ENCODE results near the gene RAB40C. TPM values are rescaled to one million over a fixed set of nuclear protein-coding genes. Genes with fewer than 3 reads are reported as not detected.

Gene RAB40C
- total and polyA plus RNA-seq, 9 of the 15 experiments (the other 6 are each of a cell fraction or from before 2014, with no cell fraction given), result 0.17 to 23.4 (median 8.7) TPM

DNA sequence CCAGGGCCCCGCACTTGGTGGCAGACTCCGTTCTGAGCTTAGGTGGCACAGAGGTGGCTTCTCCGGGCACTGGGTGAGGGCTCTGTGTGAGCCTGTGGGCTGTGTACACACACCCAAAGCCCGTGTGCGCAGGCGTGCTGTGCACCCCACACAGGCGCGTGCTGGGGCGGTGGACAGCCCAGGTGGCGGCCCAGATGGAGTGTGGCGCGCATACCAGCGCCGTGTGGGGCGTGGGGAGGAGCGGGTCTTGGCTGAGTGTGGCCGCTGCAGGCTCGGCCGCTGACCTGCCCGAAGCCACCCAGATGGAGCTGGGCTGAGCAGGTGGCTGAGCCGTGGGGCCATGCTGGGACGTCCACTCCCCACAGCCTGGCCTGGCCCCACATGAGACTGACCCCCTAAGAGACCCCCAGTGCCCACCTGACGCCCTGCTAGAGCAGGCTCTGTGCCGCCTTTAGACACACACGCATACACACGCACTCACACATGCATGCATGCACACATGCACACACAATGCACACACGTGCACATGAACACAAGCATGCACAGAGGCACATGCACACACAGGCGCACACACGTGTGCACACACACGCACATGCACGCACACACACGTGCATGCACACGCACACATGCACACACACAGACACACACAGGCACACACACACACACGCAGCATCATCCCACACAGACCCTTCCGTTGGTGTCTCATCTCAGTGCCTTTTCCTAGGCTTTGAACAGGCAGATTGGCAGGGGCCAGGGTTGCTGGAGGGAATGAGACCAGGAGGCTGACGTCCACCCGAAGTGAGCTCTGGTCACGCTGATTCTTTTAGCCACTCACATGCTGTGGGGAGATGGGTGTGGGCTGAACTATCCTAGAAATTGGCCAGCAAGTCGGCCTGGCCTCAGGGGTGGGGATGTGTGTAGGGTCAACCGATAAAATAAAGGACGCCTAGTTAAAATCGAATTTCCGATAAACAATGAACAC, 27.6 kb upstream of the RAB40C start:
- Histone ChIP-seq H3K79me2 (ENCODE audit: control insufficient read depth, insufficient read depth, low read length) (0 out of 3 replicates have a peak, but pooled peaks cover 1% of the 10 kb centered on the region), H3K4me1 (replicated peaks in 1 of 2; ENCODE audit: control insufficient read depth in 2 of 2, insufficient read depth in 2 of 2, low read length in 2 of 2) (peaks cover 20 to 96% of the 10 kb centered on the region in 2 experiments), H4K20me1 (replicated peaks; ENCODE audit: control insufficient read depth, insufficient read depth, low read length) (no peaks in the 10 kb centered on the region), H3K27me3 (ENCODE audit: control insufficient read depth in 2 of 2, insufficient read depth in 2 of 2, low read length in 2 of 2) (peaks cover 3 to 17% of the 10 kb centered on the region in 2 experiments; a peak in 4 of 5 replicates), H2AFZ (ENCODE audit: low read depth, low read length) (no peak overlapping the region), H3K9me1 (ENCODE audit: control insufficient read depth, insufficient read depth, low read length) (no peaks in the 10 kb centered on the region), H3K9me3 (replicated peaks; ENCODE audit: control insufficient read depth, insufficient read depth, low read depth, low read length) (no peaks in the 10 kb centered on the region), H3K27ac (ENCODE audit: extremely low read depth, low read depth, low read length) (no peak overlapping the region), H3K9ac (ENCODE audit: insufficient read depth in 1 of 2, low read depth in 2 of 2, low read length in 2 of 2) (peak overlapping the region in 1 of 2 experiments; percentile 58; a peak in 1 of 4 replicates), H3K4me2 (ENCODE audit: insufficient read depth, low read length) (no peak overlapping the region), H3K36me3 (ENCODE audit: control insufficient read depth, insufficient read depth, low read length) (no peaks in the 10 kb centered on the region), H3K4me3 (no peak overlapping the region)
- in situ Hi-C loops (cut with MboI), result no loop called here
- CTCF ChIA-PET (ENCODE audit: low intra/inter-chr PET ratio), result no interaction called here
- POLR2A ChIA-PET, result interaction anchor here (0.6 kb wide), 2 partner anchors 119 to 166 kb away, joined by 3 read pairs; no protein-coding TSS in a partner anchor
- intact Hi-C loops (cut with micrococcal nuclease), result no loop called here
- no peak for ATAC-seq
- no TSS peak for BruUV-seq (replicated peaks)
- 41% methylated on average over 34 of the region's 43 CpGs for WGBS (ENCODE audit: insufficient coverage, low coverage, missing lambda C conversion rate)
- DNase-seq (ENCODE audit: extremely low read depth in 1 of 4, low spot score in 3 of 4), result no peak
- FAIRE-seq, result peak; percentile 86
- TF ChIP-seq, protein P1, sequence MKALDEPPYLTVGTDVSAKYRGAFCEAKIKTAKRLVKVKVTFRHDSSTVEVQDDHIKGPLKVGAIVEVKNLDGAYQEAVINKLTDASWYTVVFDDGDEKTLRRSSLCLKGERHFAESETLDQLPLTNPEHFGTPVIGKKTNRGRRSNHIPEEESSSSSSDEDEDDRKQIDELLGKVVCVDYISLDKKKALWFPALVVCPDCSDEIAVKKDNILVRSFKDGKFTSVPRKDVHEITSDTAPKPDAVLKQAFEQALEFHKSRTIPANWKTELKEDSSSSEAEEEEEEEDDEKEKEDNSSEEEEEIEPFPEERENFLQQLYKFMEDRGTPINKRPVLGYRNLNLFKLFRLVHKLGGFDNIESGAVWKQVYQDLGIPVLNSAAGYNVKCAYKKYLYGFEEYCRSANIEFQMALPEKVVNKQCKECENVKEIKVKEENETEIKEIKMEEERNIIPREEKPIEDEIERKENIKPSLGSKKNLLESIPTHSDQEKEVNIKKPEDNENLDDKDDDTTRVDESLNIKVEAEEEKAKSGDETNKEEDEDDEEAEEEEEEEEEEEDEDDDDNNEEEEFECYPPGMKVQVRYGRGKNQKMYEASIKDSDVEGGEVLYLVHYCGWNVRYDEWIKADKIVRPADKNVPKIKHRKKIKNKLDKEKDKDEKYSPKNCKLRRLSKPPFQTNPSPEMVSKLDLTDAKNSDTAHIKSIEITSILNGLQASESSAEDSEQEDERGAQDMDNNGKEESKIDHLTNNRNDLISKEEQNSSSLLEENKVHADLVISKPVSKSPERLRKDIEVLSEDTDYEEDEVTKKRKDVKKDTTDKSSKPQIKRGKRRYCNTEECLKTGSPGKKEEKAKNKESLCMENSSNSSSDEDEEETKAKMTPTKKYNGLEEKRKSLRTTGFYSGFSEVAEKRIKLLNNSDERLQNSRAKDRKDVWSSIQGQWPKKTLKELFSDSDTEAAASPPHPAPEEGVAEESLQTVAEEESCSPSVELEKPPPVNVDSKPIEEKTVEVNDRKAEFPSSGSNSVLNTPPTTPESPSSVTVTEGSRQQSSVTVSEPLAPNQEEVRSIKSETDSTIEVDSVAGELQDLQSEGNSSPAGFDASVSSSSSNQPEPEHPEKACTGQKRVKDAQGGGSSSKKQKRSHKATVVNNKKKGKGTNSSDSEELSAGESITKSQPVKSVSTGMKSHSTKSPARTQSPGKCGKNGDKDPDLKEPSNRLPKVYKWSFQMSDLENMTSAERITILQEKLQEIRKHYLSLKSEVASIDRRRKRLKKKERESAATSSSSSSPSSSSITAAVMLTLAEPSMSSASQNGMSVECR (CRISPR knock-in tag; IDR thresholded peaks at IDR 0.05), result peak; percentile 53; the same call in 1 of the 2 replicates
- no peak for TF ChIP-seq TEAD4 (IDR thresholded peaks at IDR 0.05; ENCODE audit: low read length)
- TF ChIP-seq TEAD4 (CRISPR knock-in tag; IDR thresholded peaks at IDR 0.05; ENCODE audit: borderline replicate concordance), result 0 out of 2 replicates have a peak, but pooled peaks have one; percentile 59
- no peak for TF ChIP-seq ZNF133 (CRISPR knock-in tag; IDR thresholded peaks at IDR 0.05)
- TF ChIP-seq, protein P2, sequence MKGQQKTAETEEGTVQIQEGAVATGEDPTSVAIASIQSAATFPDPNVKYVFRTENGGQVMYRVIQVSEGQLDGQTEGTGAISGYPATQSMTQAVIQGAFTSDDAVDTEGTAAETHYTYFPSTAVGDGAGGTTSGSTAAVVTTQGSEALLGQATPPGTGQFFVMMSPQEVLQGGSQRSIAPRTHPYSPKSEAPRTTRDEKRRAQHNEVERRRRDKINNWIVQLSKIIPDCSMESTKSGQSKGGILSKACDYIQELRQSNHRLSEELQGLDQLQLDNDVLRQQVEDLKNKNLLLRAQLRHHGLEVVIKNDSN (CRISPR knock-in tag; IDR thresholded peaks at IDR 0.05), result peak; percentile 46
- TF ChIP-seq ZFP1 (CRISPR knock-in tag; IDR thresholded peaks at IDR 0.05), result no peak
- TF ChIP-seq, protein P3, sequence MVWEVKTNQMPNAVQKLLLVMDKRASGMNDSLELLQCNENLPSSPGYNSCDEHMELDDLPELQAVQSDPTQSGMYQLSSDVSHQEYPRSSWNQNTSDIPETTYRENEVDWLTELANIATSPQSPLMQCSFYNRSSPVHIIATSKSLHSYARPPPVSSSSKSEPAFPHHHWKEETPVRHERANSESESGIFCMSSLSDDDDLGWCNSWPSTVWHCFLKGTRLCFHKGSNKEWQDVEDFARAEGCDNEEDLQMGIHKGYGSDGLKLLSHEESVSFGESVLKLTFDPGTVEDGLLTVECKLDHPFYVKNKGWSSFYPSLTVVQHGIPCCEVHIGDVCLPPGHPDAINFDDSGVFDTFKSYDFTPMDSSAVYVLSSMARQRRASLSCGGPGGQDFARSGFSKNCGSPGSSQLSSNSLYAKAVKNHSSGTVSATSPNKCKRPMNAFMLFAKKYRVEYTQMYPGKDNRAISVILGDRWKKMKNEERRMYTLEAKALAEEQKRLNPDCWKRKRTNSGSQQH (CRISPR knock-in tag; IDR thresholded peaks at IDR 0.05), result no peak
- TF ChIP-seq, protein P4, sequence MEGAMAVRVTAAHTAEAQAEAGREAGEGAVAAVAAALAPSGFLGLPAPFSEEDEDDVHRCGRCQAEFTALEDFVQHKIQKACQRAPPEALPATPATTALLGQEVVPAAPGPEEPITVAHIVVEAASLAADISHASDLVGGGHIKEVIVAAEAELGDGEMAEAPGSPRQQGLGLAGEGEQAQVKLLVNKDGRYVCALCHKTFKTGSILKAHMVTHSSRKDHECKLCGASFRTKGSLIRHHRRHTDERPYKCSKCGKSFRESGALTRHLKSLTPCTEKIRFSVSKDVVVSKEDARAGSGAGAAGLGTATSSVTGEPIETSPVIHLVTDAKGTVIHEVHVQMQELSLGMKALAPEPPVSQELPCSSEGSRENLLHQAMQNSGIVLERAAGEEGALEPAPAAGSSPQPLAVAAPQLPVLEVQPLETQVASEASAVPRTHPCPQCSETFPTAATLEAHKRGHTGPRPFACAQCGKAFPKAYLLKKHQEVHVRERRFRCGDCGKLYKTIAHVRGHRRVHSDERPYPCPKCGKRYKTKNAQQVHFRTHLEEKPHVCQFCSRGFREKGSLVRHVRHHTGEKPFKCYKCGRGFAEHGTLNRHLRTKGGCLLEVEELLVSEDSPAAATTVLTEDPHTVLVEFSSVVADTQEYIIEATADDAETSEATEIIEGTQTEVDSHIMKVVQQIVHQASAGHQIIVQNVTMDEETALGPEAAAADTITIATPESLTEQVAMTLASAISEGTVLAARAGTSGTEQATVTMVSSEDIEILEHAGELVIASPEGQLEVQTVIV (CRISPR knock-in tag; IDR thresholded peaks at IDR 0.05; ENCODE audit: borderline replicate concordance), result no peak
- TF ChIP-seq ARID2 (IDR thresholded peaks at IDR 0.05), result peak; percentile 9; the same call in 1 of the 2 replicates
